Measurements from ENCODE around the gene NFX1. TPM values are rescaled to one million over a fixed set of nuclear protein-coding genes. Genes with fewer than 3 reads are reported as not detected.

Gene NFX1
- total and polyA plus RNA-seq, 10 of the 15 experiments (the other 5 are each of a cell fraction or from before 2014, with no cell fraction given), result 11.9 to 45.1 (median 36.1) TPM

DNA sequence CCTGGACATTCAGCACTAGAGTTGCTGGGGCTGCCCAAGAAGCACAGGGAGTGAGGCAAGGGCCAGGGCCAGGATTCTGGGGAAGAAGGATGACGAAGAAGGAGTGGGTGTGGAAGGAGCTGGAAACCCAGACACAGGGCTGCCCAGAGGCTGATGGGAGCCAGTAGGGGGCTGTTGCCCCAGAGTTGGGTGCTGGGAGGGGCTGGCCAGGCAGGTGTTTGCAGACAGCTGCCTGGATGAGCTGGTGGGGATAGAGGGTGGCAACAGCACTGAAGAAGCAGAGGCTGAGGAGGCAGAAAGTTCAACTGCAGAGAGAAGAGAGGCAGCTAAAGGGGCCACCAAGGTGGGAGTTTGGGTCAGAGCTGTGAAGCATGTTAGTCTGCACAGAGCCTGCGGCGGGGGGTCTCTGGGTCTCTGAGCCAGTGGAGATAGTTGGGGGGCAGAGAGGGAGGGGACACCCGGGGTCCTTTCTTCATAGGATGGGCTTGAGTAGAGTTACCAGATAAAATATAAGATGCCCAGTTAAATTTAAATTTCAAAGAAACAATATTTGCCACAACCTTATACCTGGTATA lies 114.6 kb downstream of the NFX1 start:
- no peak for DNase-seq (ENCODE audit: low read depth, low spot score)
- intact Hi-C loops (cut with micrococcal nuclease; ENCODE audit: unreplicated experiment) (no loop called here), in situ Hi-C loops (cut with MboI) (no loop called here)
- H2AFZ ChIP-seq (ENCODE audit: control insufficient read depth, low read depth, low read length), result no peak overlapping the region
- H3K9ac ChIP-seq (ENCODE audit: control insufficient read depth, insufficient read depth, low read length), result no peak overlapping the region
- no peaks in the 10 kb centered on the region for H3K27me3 ChIP-seq (replicated peaks in 1 of 2; ENCODE audit: control insufficient read depth in 2 of 2, insufficient read depth in 2 of 2, low read length in 1 of 2)
- H3K4me2 ChIP-seq (ENCODE audit: control insufficient read depth, insufficient read depth), result no peak overlapping the region
- CTCF ChIA-PET, result interaction anchor here (0.8 to 4.1 kb wide), 9 partner anchors 11 to 89 kb away, joined by 3 to 68 read pairs (median 19); partner anchors contain the start of gene AQP3
- RAD21 ChIA-PET (ENCODE audit: unreplicated experiment), result interaction anchor here (0.8 to 3.4 kb wide), 6 partner anchors 9 to 113 kb away, joined by 3 to 39 read pairs (median 10); partner anchors contain the start of gene AQP3
- FAIRE-seq, result no peak
- H3K9me3 ChIP-seq (replicated peaks; ENCODE audit: control insufficient read depth, insufficient read depth, low read length), result no peaks in the 10 kb centered on the region
- H3K27ac ChIP-seq (ENCODE audit: control insufficient read depth, insufficient read depth), result no peak overlapping the region
- no peaks in the 10 kb centered on the region for H4K20me1 ChIP-seq (ENCODE audit: control insufficient read depth, insufficient read depth)
- H3K36me3 ChIP-seq (ENCODE audit: control insufficient read depth in 2 of 2, insufficient read depth in 2 of 2, low read length in 1 of 2), result no peaks in the 10 kb centered on the region
- no peak for ATAC-seq
- H3K4me1 ChIP-seq (ENCODE audit: control insufficient read depth, insufficient read depth, low read length), result no peaks in the 10 kb centered on the region
- no TSS peak for BruUV-seq (replicated peaks)
- POLR2A ChIA-PET, result no interaction called here
- SMC1A ChIA-PET (ENCODE audit: uncharacterized antibody, unreplicated experiment), result interaction anchor here (1.3 to 2.8 kb wide), 5 partner anchors 33 to 62 kb away, joined by 3 to 17 read pairs (median 6); partner anchors contain the start of gene AQP3
- 2% methylated on average over 4 of the region's 4 CpGs for WGBS (ENCODE audit: insufficient coverage, insufficient replicate concordance, low lambda C conversion rate, missing lambda C conversion rate)
- no peaks in the 10 kb centered on the region for H3K79me2 ChIP-seq (ENCODE audit: control insufficient read depth, insufficient read depth, low read length)
- H3K4me3 ChIP-seq, result no peak overlapping the region
- TF ChIP-seq MLLT1 (IDR thresholded peaks at IDR 0.05), result no peak
- TF ChIP-seq, protein P1, sequence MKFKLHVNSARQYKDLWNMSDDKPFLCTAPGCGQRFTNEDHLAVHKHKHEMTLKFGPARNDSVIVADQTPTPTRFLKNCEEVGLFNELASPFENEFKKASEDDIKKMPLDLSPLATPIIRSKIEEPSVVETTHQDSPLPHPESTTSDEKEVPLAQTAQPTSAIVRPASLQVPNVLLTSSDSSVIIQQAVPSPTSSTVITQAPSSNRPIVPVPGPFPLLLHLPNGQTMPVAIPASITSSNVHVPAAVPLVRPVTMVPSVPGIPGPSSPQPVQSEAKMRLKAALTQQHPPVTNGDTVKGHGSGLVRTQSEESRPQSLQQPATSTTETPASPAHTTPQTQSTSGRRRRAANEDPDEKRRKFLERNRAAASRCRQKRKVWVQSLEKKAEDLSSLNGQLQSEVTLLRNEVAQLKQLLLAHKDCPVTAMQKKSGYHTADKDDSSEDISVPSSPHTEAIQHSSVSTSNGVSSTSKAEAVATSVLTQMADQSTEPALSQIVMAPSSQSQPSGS (IDR thresholded peaks at IDR 0.05; ENCODE audit: low read length), result no peak
- TF ChIP-seq SIN3A (IDR thresholded peaks at IDR 0.05; ENCODE audit: low read depth, low read length), result no peak
- no peak for TF ChIP-seq SMARCA5 (IDR thresholded peaks at IDR 0.05)
- TF ChIP-seq NFIC (IDR thresholded peaks at IDR 0.05; ENCODE audit: low read depth, low read length), result no peak
- TF ChIP-seq SP1 (IDR thresholded peaks at IDR 0.05; ENCODE audit: low read depth, low read length), result no peak
- TF ChIP-seq ZBTB4 (CRISPR knock-in tag; IDR thresholded peaks at IDR 0.05), result no peak
- TF ChIP-seq, protein P2, sequence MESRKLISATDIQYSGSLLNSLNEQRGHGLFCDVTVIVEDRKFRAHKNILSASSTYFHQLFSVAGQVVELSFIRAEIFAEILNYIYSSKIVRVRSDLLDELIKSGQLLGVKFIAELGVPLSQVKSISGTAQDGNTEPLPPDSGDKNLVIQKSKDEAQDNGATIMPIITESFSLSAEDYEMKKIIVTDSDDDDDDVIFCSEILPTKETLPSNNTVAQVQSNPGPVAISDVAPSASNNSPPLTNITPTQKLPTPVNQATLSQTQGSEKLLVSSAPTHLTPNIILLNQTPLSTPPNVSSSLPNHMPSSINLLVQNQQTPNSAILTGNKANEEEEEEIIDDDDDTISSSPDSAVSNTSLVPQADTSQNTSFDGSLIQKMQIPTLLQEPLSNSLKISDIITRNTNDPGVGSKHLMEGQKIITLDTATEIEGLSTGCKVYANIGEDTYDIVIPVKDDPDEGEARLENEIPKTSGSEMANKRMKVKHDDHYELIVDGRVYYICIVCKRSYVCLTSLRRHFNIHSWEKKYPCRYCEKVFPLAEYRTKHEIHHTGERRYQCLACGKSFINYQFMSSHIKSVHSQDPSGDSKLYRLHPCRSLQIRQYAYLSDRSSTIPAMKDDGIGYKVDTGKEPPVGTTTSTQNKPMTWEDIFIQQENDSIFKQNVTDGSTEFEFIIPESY (IDR thresholded peaks at IDR 0.05), result no peak
- no peak for TF ChIP-seq ESRRA (IDR thresholded peaks at IDR 0.05; ENCODE audit: low read length)
- TF ChIP-seq NRF1 (conservative IDR thresholded peaks at IDR 0.05; ENCODE audit: low read depth, low read length), result no peak
- TF ChIP-seq IKZF1 (conservative IDR thresholded peaks at IDR 0.05), result no peak
- no peak for TF ChIP-seq ZNF274 (IDR thresholded peaks at IDR 0.05; ENCODE audit: insufficient read depth, insufficient read length)

Measured in GM12878 (cell line).